GM18861 (cell line): Measurements from ENCODE around the gene KCTD5.
"Not testable (repeated sequence)": the region's sequence is repeated elsewhere in the genome, so short reads cannot be mapped to it uniquely, and the experiment has no call there.

Experiments
- ATAC-seq: cut with Tn5 transposase; IDR thresholded peaks from one replicate; pipeline ENCODE4 v1.9.1; 2021; ENCODE audit not compliant: unreplicated experiment

Gene KCTD5

DNA sequence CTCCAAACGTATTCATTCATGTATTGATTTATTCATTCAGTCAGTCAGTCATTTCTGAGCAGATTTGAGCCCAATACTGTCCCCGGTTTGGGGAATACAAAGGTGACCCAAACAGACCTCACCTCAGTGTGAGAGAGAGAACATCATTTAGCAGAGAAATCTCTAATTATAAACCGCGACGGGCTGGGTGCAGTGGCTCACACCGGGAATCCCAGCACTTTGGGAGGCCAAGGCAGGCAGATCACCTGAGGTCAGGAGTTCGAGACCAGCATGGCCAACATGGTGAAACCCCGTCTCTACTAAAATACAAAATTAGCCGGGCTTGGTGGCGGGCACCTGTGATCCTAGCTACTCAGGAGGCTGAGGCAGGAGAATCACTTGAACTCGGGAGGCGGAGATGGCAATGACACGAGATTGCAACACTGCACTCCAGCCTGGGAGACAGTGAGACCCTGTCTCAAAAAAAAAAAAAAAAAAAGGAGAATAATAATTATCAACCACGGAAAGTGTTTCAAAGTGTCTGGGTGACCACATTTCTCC is 39.4 kb downstream of the KCTD5 start:
- ATAC-seq, result not testable (repeated sequence)

DNA sequence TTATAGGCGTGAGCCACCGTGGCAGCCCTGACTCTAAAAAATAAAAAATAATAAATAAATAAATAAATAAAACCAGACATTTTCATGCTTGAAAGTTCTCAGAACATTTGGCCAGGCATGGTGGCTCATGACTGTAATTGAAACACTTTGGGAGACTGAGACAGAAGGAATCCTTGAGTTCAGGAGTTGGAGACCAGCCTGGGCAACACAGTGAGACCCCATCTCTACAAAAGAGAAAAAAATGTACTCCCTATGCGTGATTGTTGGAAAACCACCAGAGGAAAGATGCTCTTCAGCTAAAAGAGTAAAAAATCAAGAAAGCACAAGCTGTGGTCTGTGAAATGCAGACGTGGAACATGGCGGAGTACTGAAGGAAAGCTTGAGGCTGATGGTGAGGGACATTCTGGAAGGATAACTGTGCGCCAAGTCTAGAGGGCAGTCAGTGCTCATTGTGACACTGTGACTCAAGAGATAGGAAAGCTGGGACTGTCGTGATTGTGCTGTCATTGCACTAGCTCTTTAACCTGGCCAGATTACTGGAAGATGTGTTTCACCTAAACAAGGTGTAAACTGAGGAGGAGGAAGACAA is 41.9 kb downstream of the KCTD5 start:
- ATAC-seq, result no peak

DNA sequence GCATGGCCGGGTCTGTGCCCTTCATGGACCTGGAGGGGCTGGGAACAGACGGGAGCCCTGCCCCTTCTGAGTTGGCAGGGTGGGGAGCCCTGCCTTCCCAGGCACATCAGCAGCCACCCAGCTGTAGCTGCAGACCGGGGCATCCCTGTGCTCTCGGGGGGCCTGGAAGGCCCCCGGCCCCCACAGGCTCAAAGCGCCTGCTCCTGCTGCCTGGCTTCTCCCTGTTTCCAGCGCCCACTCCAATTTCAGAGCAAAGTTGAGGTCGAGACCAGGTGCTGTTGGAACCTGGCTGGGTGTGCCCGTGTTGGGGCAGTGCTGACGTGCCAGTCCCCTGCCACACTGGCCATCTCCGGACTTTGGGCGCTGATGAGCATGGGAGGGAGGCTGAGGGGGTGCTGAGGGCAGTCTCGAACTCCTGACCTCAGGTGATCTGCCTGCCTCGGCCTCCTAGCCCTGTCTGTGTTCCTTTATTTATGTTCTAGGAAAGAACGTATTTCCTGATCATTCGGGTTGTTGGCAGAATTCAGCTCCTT is 42.6 kb downstream of the KCTD5 start:
- no peak for ATAC-seq

DNA sequence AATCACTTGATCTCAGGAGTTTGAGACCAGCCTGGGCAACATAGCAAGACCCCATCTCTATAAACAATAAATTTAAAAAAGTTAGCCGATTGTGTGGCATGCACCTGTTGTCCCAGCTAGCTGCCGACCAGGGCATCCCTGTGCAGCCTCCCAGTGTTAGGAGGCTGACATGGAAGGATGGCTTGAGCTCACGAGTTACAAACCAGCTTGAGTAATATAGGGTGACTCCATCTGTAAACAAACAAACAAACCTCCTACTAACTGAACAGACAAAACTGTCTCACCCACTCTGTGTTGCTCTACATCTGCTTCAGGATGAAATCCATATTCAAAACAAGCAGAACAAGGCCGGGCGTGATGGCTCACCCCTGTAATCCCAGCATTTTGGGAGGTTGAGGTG is 44.6 kb downstream of the KCTD5 start:
- no peak for ATAC-seq

DNA sequence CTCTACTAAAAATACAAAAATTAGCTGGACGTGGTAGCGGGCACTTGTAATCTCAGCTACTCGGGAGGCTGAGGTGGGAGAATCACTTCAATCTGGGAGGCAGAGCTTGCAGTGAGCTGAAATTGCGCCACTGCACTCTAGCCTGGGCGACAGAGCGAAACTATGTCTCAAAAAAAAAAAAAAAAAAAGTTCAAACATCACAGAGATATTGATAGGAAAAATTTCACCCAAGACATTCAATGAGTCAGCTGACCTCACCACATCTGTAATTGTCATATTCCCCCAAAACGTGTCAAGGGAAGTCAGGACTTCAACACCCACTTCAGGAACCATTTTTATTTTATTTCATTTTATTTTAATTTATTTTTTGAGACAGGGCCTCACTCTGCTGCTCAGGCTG is 45.7 kb downstream of the KCTD5 start:
- ATAC-seq, result no peak

DNA sequence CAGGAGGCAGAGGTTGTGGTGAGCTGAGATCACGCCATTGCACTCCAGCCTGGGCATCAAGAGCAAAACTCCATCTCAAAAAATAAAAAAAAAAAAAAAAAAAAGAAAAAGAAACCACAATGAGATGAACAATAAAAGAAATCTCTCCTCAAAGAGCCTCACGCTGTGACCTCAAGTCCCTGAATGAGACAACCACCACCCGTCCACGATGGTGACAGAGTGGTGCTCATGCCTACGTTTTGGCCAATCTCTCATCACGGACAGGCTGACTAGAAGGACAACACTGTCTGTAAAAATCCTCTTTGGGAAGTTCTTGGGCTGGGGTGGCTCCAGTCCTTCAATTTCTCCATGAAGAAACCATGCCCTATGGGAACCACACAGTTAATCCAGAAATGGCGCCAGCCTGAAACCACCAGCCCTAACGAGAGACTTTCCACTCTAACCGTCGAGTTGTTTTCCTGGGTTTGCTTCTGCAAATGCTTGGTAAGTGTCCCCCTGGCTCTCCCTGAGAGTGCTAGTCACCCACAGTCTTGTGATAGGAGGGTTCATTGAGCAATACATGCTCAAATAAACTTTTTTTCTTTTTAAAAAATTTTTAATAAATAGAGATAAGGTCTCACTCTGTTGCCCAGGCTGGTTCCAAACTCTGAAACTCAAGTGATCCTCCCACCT is 52.7 kb downstream of the KCTD5 start:
- ATAC-seq, result no peak

DNA sequence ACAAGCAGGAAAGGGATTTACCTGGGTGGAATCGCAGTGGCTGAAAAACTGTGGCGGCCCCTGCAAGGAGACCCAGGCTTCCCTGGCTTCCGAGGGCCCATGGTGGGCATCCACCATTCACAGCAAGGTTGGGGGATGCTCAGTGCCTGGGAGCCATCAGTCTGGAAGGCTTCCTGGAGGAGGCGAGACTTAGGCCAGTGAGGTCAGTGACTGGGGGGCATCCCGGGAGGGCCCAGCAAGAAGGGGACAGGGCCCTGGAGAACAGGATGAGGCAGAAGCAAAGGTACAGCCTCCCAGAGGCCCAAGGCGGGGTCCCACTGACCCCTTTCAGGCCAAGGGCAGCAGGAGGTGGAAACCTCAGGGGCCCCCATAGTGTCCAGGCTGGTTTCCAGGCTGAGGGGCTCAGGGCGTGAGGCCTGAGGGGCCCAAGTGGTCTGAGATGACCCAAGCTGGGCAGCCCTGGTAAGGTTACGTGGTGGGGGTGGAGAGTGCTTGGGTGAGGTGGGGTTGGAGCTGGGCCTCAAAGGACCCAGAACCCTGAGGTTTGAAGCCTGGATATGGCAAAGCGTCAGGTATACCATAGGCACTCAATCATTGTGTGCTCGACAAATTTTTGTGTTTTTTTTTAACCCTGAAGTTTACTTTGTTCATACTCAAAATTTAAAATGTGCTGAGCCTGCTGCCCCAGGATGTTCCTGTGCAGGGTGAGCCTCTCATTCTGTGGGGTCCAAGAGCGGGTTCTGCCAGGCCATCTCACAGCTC is 54.3 kb downstream of the KCTD5 start:
- no peak for ATAC-seq

DNA sequence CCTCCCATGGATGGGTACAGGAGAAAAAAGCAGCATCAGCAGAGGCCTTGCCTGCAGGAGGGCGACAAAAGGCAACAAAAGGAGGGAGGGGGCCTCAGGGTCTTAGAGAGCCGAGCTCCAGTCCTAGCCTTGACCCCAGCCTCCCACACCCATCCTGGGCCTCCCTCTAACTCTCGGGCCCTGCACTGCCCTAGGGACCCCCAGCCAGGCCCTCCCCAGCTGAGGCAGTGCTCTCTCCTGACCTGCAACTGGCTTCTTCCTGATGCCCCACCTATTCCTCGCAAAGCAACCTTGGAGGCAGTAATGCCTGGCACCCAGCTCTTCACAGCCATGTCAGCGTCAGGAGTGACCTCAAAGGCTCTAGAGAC is 54.9 kb downstream of the KCTD5 start:
- no peak for ATAC-seq

DNA sequence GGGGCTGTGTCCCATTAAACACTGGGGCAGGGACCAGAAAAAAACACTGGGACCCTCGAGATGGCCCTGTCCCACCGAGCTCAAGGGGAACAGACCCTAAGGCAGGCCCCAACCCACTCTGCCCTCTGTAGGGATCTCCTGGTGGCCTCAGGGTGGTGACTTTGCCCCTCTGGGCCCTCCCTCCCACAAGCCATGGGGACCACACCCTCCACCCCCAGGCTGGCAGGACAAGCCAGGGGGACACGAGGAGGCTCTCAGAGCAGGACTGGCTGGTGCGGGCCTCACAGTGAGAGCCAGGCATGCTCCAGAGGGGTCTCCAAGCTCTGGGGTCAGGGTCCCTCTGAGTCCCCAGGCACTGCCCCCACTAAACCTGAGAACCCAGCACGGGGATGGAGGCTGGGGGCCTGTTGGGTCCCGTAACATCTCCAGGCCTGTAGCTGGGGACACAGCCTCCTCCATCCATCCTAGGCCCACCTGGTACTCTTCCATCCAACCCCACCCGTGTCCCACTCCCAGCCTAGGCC is 55.6 kb downstream of the KCTD5 start:
- no peak for ATAC-seq

DNA sequence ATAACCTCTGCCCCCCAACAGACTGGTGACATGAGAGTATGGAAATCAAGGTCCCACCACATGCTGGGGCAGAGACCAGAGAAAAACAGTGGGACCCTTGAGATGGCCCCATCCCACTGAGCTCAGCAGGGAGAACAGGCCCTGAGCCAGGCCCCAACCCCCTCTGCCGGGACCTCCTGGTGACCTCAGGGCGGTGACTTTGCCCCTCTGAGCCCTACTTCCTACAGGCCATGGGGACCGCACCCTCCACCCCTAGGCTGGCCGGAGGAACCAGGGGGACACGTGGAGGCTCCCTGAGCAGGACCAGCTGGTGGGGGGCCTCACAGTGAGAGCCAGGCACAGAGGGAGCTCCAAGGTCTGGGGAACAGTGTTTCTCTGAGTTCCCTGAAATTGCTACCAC is 56.3 kb downstream of the KCTD5 start:
- ATAC-seq, result no peak

DNA sequence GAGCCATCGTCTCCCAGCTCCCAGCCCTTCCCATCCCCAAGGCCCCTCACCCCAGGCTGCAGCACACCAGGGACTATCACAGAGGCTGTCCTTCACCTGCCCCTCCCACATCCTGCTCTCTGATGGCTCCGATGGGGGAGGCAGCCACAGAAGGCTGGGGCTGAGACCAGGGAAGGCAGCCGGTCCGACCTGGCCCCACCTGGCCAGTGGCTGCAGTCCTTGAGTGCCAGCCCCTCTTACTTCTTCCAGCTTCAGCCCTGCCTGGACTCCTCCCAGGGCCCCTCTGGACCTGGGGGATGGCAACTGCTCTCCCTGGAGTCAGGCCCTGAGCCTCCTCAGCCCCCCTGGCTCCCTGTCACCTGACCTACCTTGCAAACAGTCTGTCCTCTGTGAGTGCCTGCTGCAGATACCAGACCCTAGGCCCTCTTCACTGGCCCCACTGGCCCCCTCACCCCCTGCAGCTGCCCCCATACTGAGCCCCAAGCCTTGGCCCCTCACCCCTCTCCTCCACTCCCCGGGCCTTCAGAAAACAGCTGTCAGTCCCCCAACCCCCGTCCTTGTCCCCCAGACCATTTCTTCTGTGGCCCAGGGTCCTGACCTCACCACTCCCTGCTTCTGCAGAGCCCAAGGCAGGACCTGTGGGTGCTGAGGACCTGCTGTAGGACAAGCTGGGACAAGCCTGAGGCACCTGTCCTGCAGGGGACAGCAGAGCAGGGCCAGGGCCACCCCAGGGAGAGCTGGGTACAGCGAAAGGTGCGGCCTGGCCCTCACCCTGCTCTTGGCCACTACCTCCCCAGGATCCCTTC is 57.5 kb downstream of the KCTD5 start:
- ATAC-seq, result no peak

DNA sequence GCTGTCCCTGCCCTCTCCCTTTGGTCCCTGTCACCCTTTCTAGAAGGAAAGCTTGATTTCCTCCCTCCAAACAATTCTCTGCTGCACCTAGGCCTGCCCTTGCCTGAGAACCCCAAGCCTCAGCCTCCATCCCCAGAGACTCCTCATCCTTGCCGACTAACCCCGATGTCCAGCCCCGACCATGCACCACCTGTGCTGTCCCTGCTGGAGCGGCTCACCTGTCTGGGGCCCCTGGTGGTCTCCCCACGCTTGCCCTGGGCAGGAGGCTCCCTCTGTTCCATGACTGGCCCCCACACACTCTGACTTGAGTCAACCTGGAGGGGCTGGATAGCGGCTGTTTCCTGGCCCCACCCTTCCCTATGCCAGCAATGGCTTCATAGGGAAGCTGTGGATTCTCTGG is 58.2 kb downstream of the KCTD5 start:
- no peak for ATAC-seq

DNA sequence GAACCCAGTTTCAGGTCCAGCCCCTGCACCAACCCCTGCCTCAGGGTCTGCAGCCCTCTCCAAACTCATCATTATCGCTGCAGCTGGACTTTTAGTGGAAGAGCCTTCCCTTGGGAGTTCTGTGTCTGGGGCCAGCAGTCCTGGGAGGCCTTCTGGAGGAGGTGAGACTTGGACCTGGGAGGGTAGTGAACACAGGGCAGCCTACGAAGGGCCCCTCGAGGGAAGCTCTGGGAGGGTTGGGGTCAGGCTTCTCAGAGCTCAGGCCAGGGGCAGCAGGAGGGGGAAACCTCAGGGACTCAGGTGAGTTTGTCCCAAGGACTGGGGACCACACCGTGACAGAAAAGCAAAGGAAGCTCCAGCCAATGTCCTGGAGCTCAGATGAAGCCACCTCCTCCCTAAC is 58.8 kb downstream of the KCTD5 start:
- ATAC-seq, result no peak

DNA sequence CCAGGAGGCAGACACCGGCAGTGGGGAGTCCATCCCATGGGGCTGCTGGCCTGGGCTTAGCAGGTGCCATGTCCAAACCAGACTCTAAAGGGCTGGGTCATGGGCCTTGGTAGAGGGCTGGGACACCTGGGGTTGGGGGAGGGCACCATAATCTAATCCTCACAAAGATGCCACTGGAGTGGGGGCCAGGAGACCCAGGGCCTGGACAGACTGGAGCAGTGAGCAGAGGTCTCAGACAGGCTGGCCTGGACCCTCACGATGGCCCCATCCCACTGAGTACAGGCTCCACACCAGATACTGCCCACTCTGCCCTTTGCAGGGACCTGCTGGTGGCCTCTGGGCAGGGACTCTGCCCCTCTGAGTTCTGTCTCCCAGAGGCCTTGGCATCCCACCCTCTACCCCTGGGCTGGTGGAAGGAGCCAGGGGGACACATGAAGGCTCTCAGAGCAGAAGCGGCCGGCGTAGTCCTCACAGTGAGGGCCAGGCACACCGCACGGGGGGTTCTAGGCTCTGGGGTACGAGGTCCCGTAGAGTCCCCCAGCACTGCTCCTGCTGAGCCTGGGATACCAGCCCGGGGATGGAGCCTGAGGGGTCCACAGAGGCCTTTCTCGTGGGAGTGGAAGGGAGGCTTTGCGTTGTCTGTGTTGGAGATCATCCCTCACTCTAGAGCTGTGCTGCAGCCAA is 60.1 kb downstream of the KCTD5 start:
- no peak for ATAC-seq

DNA sequence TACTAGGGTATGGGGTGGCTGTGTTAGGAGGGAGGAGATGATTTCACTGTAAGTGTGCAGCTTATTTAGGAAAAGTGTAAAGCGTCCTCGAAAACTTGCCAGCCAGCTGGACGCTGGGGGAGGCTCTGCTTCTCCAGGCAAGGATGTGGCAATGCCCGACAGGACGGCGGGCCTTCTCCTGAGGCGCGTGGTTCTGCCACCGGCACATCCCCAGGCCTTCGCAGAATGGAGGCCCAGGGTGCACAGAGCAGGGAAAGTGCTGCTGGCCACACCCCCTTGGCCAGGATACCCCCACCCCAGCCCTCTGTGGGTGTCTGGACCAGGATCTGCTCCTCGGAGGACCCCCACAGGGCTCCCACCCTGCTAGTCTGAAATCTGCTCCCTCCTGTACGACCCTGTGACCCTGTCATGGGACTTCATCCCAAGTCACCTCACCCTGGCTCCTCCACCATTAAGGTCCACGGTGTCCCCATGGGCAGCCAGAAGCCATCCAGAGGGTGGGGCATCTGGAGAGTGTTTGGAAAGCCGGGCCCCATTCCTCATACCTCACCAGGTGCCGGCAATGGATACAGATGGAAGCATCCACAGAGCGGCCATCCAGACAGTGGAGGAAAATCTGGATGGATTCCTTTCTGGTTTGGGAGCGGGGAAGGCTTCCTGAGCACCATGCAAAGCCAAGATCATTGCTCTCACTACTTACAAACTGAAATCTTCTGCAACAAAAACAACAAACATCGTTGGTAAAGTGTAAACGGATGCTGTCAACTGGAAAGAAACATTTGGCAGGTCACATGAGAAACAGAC is 60.9 kb downstream of the KCTD5 start:
- ATAC-seq, result no peak

DNA sequence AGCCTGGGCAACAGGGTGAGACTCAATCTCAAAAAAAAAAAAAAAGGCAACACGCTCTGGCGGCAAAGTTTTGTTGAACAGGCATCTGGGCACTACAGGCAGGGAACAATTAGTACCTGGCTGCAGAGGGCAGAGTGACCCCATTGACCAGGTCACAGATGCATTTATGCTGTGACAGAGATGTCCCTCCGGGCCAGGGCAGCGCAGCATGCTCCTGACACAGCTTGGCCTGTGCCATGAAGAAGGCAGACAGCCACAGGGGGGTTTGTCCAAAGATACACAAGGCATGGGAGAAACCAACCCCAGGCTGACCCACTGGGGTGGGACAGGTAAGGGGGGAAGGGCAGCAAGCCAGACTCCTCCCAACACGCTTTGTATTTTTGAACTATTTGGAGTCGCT is 62.4 kb downstream of the KCTD5 start:
- ATAC-seq, result no peak

DNA sequence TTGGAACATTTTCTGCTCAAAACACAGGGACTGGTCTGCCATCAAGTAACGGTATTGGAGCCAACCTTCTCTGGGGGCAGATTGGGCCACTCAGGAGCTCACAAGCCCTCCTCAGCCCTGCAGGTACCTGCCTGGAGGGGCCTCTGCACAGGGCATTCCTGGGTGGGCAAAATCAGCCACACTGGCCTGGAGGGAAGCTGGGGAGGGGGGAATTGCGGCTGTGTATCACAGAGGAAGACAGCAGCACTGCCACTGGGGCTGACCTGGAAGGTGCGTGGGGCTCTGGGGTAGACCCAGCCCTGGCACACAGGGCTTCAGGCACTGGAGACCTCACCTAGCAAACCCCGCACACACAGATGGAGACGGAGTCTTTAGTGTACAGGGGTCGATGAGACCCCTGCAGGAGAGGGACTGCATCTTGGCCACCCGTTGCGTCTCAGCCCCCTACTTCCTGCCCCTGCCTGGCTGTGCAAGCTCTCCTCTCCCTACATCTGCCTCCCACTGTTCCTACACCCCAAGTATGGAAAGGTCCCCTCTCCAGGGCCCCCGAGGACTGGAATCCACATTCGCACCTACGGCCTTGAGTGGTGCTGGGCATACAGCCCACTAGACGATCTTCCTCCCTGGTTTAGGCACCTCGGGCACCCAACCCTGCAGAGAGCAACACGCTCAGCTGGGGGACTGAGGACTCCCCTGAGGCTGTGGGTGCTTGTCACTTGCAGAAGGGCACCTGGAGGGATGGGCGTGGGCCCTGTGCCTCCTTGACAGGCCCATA is 63.0 kb downstream of the KCTD5 start:
- no peak for ATAC-seq

DNA sequence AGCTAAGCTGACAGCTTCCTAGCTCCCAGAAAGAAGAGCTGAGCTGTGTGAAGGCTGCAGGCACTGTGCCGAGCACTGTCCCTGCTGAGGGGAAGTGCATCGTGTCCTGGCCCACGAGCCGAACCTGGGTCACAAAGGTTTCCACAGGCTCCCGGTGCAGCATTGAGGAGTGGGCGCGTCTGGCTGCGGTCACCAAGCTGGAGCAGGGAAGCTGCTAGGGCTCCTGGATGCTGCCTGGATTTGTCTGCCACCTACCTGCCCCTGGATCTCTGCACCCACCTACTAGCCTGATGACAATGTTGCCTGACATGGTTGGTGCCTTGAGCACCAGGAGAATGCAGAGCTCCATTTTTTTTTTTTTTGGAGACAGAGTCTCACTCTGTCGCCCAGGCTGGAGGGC is 63.6 kb downstream of the KCTD5 start:
- no peak for ATAC-seq
